HepG2 (cell line): ENCODE results near the gene TEKTIP1. TPM values are rescaled to one million over a fixed set of nuclear protein-coding genes. Genes with fewer than 3 reads are reported as not detected.

Experiments
- ATAC-seq: fragments of 200-7000 bp; cut with Tn5 transposase; 3 replicates; pipeline ENCODE4 v1.9.1; 2020; ENCODE audit warnings: mild to moderate bottlenecking, moderate library complexity
- BruUV-seq: library from RNA; stranded (reverse); fragments of 400-500 nt; replicated peaks from 2 replicates; lab custom pipeline; 2021; lab: Mats Ljungman, UMichigan
- CTCF ChIA-PET: fragments of 300-600 bp; formaldehyde crosslinking; extraction: SDS; loops from one replicate; lab custom pipeline; 2021; ENCODE audit warnings: low total read pairs, inconsistent platforms, low intra/inter-chr PET ratio; lab: Yijun Ruan, JAX
- POLR2A ChIA-PET: fragments of 350-600 bp; sonication (Branson Sonifier 250); formaldehyde crosslinking; loops from one replicate; lab custom pipeline; 2020; ENCODE audit warnings: antibody characterized with exemption, inconsistent platforms; lab: Yijun Ruan, JAX
- DNase-seq: peaks from one replicate; pipeline ENCODE4 v3.0.0-alpha.2; 2015; ENCODE audit warnings: low spot score
- FAIRE-seq: peaks from 3 replicates; lab custom pipeline; 2011; peaks lifted over from hg19 to GRCh38; lab: Jason Lieb, UNC
- H2AFZ ChIP-seq: one replicate; pipeline ENCODE4 v1.6.1; 2011; ENCODE audit warnings: low read length, inconsistent platforms
- H3K27ac ChIP-seq: fragments of 300-600 bp; 3 replicates; pipeline ENCODE4 v1.8.0; 2011; ENCODE audit warnings: mixed run types, mild to moderate bottlenecking, mixed read lengths, low read length, inconsistent platforms; ENCODE audit not compliant: insufficient read depth; ENCODE audit errors: extremely low read length
- H3K27me3 ChIP-seq, 2 experiments: fragments of 200-600 bp in 1 of 2; 2 replicates in 1 of 2; 3 replicates in 1 of 2; pipeline versions ENCODE4 v1.6.0 to v1.8.0; 2011; ENCODE audit warnings: low read length in 2 of 2, mild to moderate bottlenecking in 2 of 2, moderate library complexity in 2 of 2, inconsistent platforms in 1 of 2; ENCODE audit not compliant: insufficient read depth in 2 of 2, control insufficient read depth in 1 of 2
- H3K36me3 ChIP-seq, 2 experiments: fragments of 200-600 bp in 1 of 2; replicated peaks in 1 of 2; 2 replicates in 1 of 2; 3 replicates in 1 of 2; pipeline versions ENCODE4 v1.5.1 to v1.8.0; 2011; ENCODE audit warnings: low read length in 2 of 2, inconsistent platforms in 1 of 2; ENCODE audit not compliant: insufficient read depth in 2 of 2, control insufficient read depth in 1 of 2
- H3K4me1 ChIP-seq: 2 replicates; pipeline ENCODE4 v1.5.1; 2012; ENCODE audit warnings: low read length, inconsistent platforms; ENCODE audit not compliant: insufficient read depth
- H3K4me2 ChIP-seq: 2 replicates; pipeline ENCODE4 v1.6.0; 2011; ENCODE audit warnings: low read depth, low read length, inconsistent platforms
- H3K4me3 ChIP-seq, 3 experiments: fragments of 200-600 bp in 1 of 3; sonication (generic), shearing (Covaris generic) in 1 of 3; replicated peaks in 1 of 3; 2 replicates each; pipeline ENCODE4 v1.5.1; 2011 to 2016; ENCODE audit warnings: low read length in 3 of 3, inconsistent platforms in 2 of 3, low read depth in 2 of 3, mild to moderate bottlenecking in 2 of 3, control low read depth in 1 of 3, mixed read lengths in 1 of 3; ENCODE audit not compliant: insufficient read depth in 1 of 3
- H3K79me2 ChIP-seq: one replicate; pipeline ENCODE4 v1.6.1; 2011; ENCODE audit warnings: low read length, inconsistent platforms; ENCODE audit not compliant: insufficient read depth
- H3K9ac ChIP-seq: 2 replicates; pipeline ENCODE4 v1.6.0; 2011; ENCODE audit warnings: mild to moderate bottlenecking, low read depth, low read length, inconsistent platforms; ENCODE audit not compliant: insufficient read depth
- H3K9me3 ChIP-seq: 2 replicates; pipeline ENCODE4 v1.5.1; 2012; ENCODE audit warnings: mild to moderate bottlenecking, low read length
- H4K20me1 ChIP-seq: 2 replicates; pipeline ENCODE4 v1.6.0; 2011; ENCODE audit warnings: inconsistent platforms, mild to moderate bottlenecking, low read length, moderate library complexity; ENCODE audit not compliant: insufficient read depth
- CEBPB ChIP-seq: IDR thresholded peaks from 2 replicates; pipeline ENCODE4 v1.6.1; 2011; ENCODE audit warnings: low read depth, low read length, improper control_type of control experiment, borderline replicate concordance
- FOXK1 ChIP-seq: sonication (generic); formaldehyde crosslinking; IDR thresholded peaks from 2 replicates; pipeline ENCODE4 v1.4.0; 2020; ENCODE audit warnings: low read depth, missing genetic modification reagents, borderline replicate concordance
- HNRNPLL ChIP-seq: fragments of 200-400 bp; formaldehyde crosslinking; IDR thresholded peaks from 2 replicates; pipeline ENCODE4 v1.6.1; 2017; ENCODE audit warnings: mild to moderate bottlenecking, low read depth, low read length; ENCODE audit not compliant: poor library complexity, severe bottlenecking
- NR2F6 ChIP-seq, 2 experiments: IDR thresholded peaks; 2 replicates each; pipeline ENCODE4 v1.6.1; 2016; ENCODE audit warnings: antibody characterized with exemption in 1 of 2, mild to moderate bottlenecking in 1 of 2
- SOX13 ChIP-seq, 3 experiments: fragments of 450-650 bp in 1 of 3; sonication (generic) in 1 of 3; formaldehyde crosslinking in 1 of 3; IDR thresholded peaks in 2 of 3; conservative IDR thresholded peaks in 1 of 3; 2 replicates each; pipeline versions ENCODE4 v1.5.0 to v1.6.1; 2016 to 2020; ENCODE audit warnings: antibody characterized with exemption in 1 of 3, mild to moderate bottlenecking in 1 of 3, missing compliant biosample characterization in 1 of 3, missing genetic modification reagents in 1 of 3, moderate library complexity in 1 of 3
- SOX5 ChIP-seq: IDR thresholded peaks from 2 replicates; pipeline ENCODE4 v1.6.1; 2016; ENCODE audit warnings: borderline replicate concordance
- TCF12 ChIP-seq, 2 experiments: fragments of 450-650 bp in 1 of 2; sonication (generic) in 1 of 2; formaldehyde crosslinking in 1 of 2; IDR thresholded peaks; 2 replicates each; pipeline versions ENCODE4 v1.6.1 to v1.8.0; 2017 to 2022; ENCODE audit warnings: antibody characterized with exemption in 1 of 2, mild to moderate bottlenecking in 1 of 2, missing genetic modification reagents in 1 of 2, moderate library complexity in 1 of 2
- TEAD3 ChIP-seq: optimal IDR thresholded peaks from 2 replicates; pipeline ENCODE3; 2016; ENCODE audit warnings: borderline replicate concordance
- TSC22D2 ChIP-seq: sonication (generic); formaldehyde crosslinking; IDR thresholded peaks from 2 replicates; pipeline ENCODE4 v1.5.1; 2020; ENCODE audit warnings: missing genetic modification reagents, mild to moderate bottlenecking, borderline replicate concordance
- ZMYM3 ChIP-seq: sonication (generic); formaldehyde crosslinking; IDR thresholded peaks from 2 replicates; pipeline ENCODE4 v1.5.1; 2020; ENCODE audit warnings: mild to moderate bottlenecking, missing genetic modification reagents
- ZNF496 ChIP-seq: sonication (generic); formaldehyde crosslinking; IDR thresholded peaks from 2 replicates; pipeline ENCODE4 v1.8.1; 2023; ENCODE audit warnings: mild to moderate bottlenecking, moderate library complexity, missing genetic modification reagents; ENCODE audit not compliant: insufficient replicate concordance
- ZNF569 ChIP-seq: sonication (generic); formaldehyde crosslinking; IDR thresholded peaks from 2 replicates; pipeline ENCODE4 v1.5.0; 2020; ENCODE audit warnings: mild to moderate bottlenecking, missing genetic modification reagents, moderate library complexity, borderline replicate concordance
- ZNF629 ChIP-seq: sonication (generic); formaldehyde crosslinking; conservative IDR thresholded peaks from 2 replicates; pipeline ENCODE4 v1.5.0; 2020; ENCODE audit warnings: missing genetic modification reagents
- WGBS: methylation state at CpG from one replicate; pipeline ENCODE4 v1.1.6; 2017; ENCODE audit warnings: low lambda C conversion rate; 5-methylcytosine and 5-hydroxymethylcytosine counted together
- in situ Hi-C: cut with HindIII; loops from 2 replicates; pipeline ENCODE4 v1.10.0; 2017; ENCODE audit warnings: low pct_unique_long_range_greater_than_20kb; ENCODE audit not compliant: extremely low pct_ligation_motif_present
- intact Hi-C: fragments of 100-400 bp; cut with micrococcal nuclease; formaldehyde crosslinking; loops from one replicate; pipeline ENCODE4 v1.10.0; 2022; ENCODE audit not compliant: unreplicated experiment
- polyA plus RNA-seq, 8 experiments: library from polyadenylated mRNA; depleted of rRNA in 3 of 8; stranded (reverse) in 7 of 8; unstranded in 1 of 8; fragments of >200 nt; fragmentation: Illumina TruSeq in 4 of 8; extraction: Trizol in 4 of 8; gene quantifications; 2 replicates each; pipeline versions ENCODE4 v1.2.1 to v1.2.3, GENCODE V29; 2011 to 2016; ENCODE audit warnings: low read depth in 4 of 8, missing spikeins in 1 of 8, mixed read lengths in 1 of 8; ENCODE audit not compliant: insufficient read depth in 1 of 8
- total RNA-seq, 5 experiments: library from RNA; depleted of rRNA; stranded (reverse); fragments of >200 nt; fragmentation: Illumina TruSeq; extraction: Trizol; gene quantifications; 2 replicates each; pipeline ENCODE4 v1.2.3, GENCODE V29; 2016; ENCODE audit warnings: low read depth in 1 of 5
- TF ChIP-seq, protein P1 (sequence below): sonication (generic); formaldehyde crosslinking; IDR thresholded peaks from 2 replicates; pipeline ENCODE4 v1.9.0; 2021; ENCODE audit warnings: mild to moderate bottlenecking, missing genetic modification reagents

The TEKTIP1 gene
- total and polyA plus RNA-seq, 2 of the 13 experiments (the other 11 are each of a cell fraction or from before 2014, with no cell fraction given): not detected

DNA sequence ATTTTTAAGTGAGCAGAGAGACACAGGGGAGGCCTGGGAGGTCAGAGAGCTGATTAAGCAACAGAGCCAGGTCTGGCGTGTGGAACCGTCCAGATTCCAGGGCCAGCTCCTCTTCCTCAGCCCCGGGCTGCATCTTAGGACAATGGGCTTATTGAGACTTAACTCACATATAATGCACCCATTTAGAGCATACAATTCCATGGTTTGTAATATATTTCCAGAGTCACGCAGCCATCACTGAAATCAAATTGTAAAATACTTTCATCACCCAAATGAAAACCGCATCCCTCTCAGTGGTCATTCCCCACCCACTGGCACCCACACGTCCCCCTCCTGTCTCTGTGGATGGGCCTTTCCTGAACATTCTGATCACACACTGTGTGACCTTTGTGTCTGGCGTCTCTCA is 31.6 kb downstream of the TEKTIP1 start:
- Histone ChIP-seq H3K79me2 (peaks cover 2% of the 10 kb centered on the region), H2AFZ (no peak overlapping the region), H3K4me3 (peak overlapping the region in 1 of 3 experiments; percentile 37; a peak in 2 of 6 replicates), H3K9me3 (no peaks in the 10 kb centered on the region), H3K27me3 (no peaks in the 10 kb centered on the region), H3K4me1 (peaks cover 42% of the 10 kb centered on the region), H3K36me3 (no peaks in the 10 kb centered on the region), H3K27ac (no peak overlapping the region), H3K4me2 (peak overlapping the region; percentile 68), H3K9ac (no peak overlapping the region), H4K20me1 (peaks cover 4% of the 10 kb centered on the region)
- WGBS: 2% methylated on average over 7 of the region's 7 CpGs
- peak; percentile 12 for FAIRE-seq
- BruUV-seq: no TSS peak
- no peak for ATAC-seq
- POLR2A ChIA-PET: interaction anchor here (0.8 kb wide), 1 partner anchor 13 kb away, joined by 3 read pairs; no protein-coding TSS in a partner anchor
- CTCF ChIA-PET: no interaction called here
- peak; percentile 67 for DNase-seq
- intact Hi-C loops: loop anchor here (5.0 kb wide), 1 partner anchor 63 kb away; the partner anchor contains the start of gene FZR1
- in situ Hi-C loops: no loop called here
- TF ChIP-seq NR2F6 (IDR thresholded peaks at IDR 0.05): peak; percentile 20; the same call in 1 of the 2 replicates
- TF ChIP-seq NR2F6 (CRISPR knock-in tag; IDR thresholded peaks at IDR 0.05): peak; percentile 5; the same call in 1 of the 2 replicates
- TF ChIP-seq ZNF496: no peak
- 0 out of 2 replicates have a peak, but pooled peaks have one; percentile 31 for TF ChIP-seq ZMYM3
- no peak for TF ChIP-seq ZNF569 (CRISPR knock-in tag)
- TF ChIP-seq FOXK1 (CRISPR knock-in tag): no peak
- no peak for TF ChIP-seq SOX13 (IDR thresholded peaks at IDR 0.05)
- peak in 1 of 2 experiments; percentile 36; a peak in 1 of 4 replicates for TF ChIP-seq SOX13 (CRISPR knock-in tag; conservative IDR thresholded peaks at IDR 0.05 in 1 of 2, IDR thresholded peaks at IDR 0.05 in 1 of 2)
- peak; percentile 55; the same call in 1 of the 2 replicates for TF ChIP-seq ZNF629 (CRISPR knock-in tag)
- TF ChIP-seq TEAD3 (CRISPR knock-in tag): peak; percentile 66
- TF ChIP-seq, protein P1, sequence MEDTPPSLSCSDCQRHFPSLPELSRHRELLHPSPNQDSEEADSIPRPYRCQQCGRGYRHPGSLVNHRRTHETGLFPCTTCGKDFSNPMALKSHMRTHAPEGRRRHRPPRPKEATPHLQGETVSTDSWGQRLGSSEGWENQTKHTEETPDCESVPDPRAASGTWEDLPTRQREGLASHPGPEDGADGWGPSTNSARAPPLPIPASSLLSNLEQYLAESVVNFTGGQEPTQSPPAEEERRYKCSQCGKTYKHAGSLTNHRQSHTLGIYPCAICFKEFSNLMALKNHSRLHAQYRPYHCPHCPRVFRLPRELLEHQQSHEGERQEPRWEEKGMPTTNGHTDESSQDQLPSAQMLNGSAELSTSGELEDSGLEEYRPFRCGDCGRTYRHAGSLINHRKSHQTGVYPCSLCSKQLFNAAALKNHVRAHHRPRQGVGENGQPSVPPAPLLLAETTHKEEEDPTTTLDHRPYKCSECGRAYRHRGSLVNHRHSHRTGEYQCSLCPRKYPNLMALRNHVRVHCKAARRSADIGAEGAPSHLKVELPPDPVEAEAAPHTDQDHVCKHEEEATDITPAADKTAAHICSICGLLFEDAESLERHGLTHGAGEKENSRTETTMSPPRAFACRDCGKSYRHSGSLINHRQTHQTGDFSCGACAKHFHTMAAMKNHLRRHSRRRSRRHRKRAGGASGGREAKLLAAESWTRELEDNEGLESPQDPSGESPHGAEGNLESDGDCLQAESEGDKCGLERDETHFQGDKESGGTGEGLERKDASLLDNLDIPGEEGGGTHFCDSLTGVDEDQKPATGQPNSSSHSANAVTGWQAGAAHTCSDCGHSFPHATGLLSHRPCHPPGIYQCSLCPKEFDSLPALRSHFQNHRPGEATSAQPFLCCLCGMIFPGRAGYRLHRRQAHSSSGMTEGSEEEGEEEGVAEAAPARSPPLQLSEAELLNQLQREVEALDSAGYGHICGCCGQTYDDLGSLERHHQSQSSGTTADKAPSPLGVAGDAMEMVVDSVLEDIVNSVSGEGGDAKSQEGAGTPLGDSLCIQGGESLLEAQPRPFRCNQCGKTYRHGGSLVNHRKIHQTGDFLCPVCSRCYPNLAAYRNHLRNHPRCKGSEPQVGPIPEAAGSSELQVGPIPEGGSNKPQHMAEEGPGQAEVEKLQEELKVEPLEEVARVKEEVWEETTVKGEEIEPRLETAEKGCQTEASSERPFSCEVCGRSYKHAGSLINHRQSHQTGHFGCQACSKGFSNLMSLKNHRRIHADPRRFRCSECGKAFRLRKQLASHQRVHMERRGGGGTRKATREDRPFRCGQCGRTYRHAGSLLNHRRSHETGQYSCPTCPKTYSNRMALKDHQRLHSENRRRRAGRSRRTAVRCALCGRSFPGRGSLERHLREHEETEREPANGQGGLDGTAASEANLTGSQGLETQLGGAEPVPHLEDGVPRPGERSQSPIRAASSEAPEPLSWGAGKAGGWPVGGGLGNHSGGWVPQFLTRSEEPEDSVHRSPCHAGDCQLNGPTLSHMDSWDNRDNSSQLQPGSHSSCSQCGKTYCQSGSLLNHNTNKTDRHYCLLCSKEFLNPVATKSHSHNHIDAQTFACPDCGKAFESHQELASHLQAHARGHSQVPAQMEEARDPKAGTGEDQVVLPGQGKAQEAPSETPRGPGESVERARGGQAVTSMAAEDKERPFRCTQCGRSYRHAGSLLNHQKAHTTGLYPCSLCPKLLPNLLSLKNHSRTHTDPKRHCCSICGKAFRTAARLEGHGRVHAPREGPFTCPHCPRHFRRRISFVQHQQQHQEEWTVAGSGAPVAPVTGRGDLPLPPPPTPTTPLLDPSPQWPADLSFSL (CRISPR knock-in tag): 0 out of 2 replicates have a peak, but pooled peaks have one; percentile 23
- no peak for TF ChIP-seq TSC22D2
- TF ChIP-seq HNRNPLL: no peak
- TF ChIP-seq TCF12 (IDR thresholded peaks at IDR 0.05): no peak
- no peak for TF ChIP-seq TCF12 (CRISPR knock-in tag; IDR thresholded peaks at IDR 0.05)
- peak; percentile 74 for TF ChIP-seq CEBPB
- TF ChIP-seq SOX5 (CRISPR knock-in tag): peak; percentile 35; the same call in 1 of the 2 replicates
